Hematopoietic multipotent progenitor cell treated with erythropoietin and hydrocortisone succinate and interleukin-3 and kit ligand, for 8 days (in vitro differentiated cells): ENCODE measurements around the gene LCN6.
"Not testable (repeated sequence)": the region's sequence is repeated elsewhere in the genome, so short reads cannot be mapped to it uniquely, and the experiment has no call there.

Experiments used
- DNase-seq: peaks from one replicate; pipeline ENCODE4 v3.0.0-alpha.2; 2015

Gene LCN6

DNA sequence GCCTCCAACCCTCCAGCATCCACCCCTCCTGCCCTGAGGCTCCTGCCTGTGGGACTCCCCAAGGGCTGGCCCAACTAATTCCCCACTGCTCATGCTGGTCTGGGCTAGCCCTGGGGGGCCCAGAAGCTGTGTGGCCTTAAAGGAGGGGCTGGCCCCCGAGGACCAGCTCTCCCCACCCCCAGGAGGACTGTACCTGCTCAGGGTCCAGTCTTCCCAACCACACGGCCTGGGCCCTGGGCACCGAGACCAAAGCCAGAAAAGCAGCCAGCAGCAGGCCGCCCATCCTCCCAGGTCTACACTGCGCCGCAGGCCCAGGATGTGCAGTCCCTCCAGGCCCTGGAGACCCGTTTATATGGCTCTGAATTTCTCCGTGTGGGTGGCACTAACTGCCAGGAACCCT is at the start of gene LCN6:
LCN6 (minus strand) TSS at position 325 of the 400 bp plus-strand sequence; CDS start at position 283, 42 bp downstream.
- no peak for DNase-seq

GRCh38 chr9:136796775-136797347 is 48.5 kb upstream of the LCN6 start:
- not testable (repeated sequence) for DNase-seq

GRCh38 chr9:136796238-136796774 is 48.0 kb upstream of the LCN6 start, which contains the start of gene CCDC183:
Gene CCDC183 (plus strand): TSS chr9:136796338. CDS start chr9:136796398, 60 bp downstream.
- DNase-seq: no peak

DNA sequence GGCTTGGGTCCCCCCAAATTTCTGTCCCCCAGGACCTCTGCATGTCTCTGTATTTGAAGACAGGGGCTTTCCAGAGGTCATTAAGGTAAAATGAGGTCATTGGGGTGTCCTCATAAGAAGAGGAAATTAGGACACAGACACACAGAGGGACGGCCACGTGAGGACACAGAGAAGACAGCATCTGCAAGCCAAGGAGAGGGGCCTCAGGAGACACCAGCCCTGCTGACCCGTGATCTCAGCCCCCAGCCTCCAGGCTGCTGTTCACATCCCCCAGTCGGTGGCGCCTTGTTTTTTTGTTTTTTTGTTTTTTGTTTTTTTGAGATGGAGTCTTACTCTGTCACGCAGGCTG is 46.6 kb upstream of the LCN6 start:
- no peak for DNase-seq

DNA sequence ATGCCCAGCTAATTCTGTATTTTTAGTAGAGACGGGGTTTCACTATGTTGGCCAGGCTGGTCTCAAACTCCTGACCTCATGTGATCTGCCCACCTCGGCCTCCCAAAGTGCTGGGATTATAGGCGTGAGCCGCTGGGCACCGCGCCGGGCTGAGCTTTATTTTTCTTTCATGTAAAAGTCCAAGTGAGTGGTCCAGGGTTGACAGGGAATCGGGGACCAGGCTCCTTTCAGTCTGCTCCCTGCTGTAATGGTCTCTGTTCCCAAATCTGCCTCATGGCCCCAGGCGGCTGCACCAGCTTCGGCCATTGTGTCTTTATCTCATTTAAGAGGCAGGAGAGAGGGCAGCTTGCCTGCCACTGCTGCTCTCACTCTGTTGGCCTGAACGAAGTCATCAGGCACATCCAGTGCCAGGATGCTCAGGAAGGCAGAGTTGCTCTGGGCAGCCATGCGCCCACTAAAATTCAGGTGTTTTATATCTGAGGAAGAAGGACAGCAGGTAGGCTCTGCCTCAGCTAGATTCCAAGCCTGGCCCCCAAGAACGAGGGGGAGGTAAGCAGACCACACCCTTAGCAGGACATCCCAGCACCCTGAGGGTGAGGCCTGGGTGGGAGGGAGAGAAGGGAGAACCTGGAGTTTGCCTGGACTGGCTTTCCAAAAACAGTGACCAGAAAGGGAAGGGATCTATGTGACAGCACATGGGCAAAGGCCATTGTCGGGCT is 46.1 kb upstream of the LCN6 start:
- no peak for DNase-seq

DNA sequence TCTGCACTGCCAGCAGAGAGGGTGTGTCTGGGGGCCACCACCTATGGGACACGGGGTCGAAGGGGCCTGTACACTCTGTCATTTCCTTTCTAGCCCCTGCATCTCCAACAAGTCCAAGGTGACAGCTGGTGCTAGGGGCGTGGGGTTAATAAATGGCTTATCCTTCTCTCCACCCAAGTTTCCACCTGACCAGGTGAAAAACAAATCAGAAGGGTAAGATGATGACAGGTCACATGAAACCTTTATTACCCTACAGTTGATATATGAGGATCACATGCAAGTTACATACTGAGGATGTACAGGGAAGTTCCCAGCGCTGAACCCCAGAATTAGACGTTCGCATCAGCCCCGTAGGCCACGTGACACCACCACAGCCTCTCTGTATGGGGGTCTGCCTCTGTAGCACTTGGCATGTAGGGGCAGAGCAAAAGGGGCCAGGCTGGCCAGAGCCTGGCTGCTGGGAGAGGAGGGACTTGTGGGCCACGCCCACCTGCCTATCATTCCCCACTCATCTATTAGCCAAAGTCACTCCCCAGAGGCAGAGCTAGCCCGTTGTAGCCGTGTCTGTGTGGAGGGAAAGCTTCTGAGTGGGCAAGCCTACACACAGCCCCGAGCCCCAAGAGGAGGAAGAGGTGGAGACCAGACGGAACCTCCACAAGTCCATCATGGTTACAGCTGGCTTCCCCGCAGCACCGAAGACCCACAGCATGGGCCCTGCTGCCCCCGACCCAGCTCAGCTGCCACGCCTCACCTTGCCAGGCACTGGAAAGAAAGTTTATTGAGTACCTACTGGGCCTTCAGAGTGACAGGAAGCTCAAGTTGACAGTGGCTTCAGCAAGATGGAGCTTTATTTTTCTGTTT is 45.0 kb upstream of the LCN6 start:
- DNase-seq: peak; percentile 81

DNA sequence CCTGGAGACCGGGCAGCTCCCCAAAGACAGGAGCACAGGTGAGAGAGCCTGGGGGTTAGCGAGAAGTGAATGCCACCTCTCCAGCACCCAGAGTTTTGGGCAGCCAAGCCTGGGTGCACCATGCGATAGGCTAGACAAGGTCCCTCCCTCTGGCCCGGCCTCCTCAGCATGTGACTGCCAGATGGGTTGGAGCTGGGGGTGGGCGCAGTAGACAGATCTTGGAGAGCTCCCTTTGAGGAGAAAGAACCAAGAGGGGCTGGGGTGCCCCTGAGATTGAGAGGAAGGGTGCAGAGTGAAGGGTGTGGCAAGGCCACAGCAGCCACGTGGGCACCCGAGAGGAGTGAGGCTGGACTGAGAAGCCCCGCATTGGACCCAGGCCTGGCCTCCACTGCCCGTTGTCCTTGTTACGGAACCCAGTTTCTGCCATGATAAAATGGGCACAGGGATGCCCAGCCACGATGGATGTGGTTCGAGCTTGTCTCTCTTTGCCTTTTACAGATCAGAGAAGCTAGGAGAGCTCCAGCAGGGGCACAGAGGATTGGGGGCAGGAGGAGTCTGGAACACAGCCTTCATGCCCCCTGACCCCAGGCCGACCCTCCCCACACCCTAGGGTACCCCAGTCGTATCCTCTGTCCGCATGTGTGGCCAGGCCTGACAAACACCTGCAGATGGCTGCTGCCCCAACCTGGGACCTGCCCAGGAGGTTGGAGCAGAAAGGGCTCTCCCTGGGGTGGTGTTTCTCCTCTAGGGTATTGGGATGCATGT is 44.2 kb upstream of the LCN6 start:
- peak; percentile 66 for DNase-seq

- peak; percentile 69 for DNase-seq
Observed at GRCh38 chr9:136791516-136792276, 43.4 kb upstream of the LCN6 start.

- peak; percentile 99 for DNase-seq
Observed at GRCh38 chr9:136790640-136791515, 42.6 kb upstream of the LCN6 start, which contains the start of gene TMEM141. Gene TMEM141 (plus strand): TSS chr9:136791344. CDS start chr9:136791371, 27 bp downstream.

DNA sequence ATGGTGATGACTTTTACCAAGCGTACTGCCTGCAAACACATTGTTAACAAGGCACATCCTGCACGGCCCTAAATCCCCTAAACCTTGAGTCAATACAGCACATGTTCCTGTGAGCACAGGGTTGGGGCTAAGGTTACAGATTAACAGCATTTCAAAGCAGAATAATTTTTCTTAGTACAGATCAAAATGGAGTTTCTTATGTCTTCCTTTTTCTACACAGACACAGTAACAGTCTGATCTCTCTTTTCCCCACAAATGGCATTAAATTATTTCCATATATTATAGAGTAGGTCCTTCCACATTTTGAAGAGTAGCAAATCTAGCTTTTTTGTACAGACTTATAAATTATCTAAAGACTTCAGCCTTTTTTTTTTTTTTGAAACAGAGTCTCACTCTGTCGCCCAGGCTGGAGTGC is 41.2 kb upstream of the LCN6 start:
- peak; percentile 46 for DNase-seq

DNA sequence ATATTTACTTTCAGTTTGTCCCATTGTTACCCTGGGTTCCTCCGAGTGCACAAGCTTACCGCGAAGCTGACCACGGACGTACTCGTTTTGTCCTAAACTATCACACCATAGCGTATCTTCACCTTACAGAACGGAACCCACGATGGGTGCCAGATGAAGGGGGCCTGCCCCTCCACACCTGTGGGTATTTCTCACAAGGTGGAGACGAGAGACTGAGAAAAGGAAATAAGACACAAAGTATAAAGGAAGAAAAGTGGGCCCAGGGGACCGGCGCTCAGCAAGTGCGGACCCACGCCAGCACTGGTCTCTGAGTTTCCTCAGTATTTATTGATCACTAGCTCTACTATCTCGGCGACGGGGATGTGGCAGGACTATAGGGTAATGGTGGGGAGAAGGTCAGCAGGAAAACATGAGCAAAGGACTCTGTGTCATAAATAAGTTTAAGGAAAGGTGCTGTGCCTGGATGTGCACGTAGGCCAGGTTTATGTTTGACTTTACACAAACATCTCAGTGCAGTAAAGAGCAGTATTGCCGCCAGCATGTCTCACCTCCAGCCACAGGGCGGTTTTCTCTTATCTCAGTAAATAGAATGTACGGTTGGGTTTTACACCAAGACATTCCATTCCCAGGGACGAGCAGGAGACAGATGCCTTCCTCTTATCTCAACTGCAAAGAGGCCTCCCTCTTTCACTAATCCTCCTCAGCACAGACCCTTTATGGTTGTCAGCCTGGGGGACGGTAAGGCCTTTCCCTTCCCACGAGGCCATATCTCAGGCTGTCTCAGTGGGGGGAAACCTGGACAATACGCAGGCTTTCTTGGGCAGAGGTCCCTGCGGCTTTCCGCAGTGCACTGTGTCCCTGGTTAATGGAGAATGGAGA is 40.6 kb upstream of the LCN6 start:
- peak; percentile 80 for DNase-seq

DNA sequence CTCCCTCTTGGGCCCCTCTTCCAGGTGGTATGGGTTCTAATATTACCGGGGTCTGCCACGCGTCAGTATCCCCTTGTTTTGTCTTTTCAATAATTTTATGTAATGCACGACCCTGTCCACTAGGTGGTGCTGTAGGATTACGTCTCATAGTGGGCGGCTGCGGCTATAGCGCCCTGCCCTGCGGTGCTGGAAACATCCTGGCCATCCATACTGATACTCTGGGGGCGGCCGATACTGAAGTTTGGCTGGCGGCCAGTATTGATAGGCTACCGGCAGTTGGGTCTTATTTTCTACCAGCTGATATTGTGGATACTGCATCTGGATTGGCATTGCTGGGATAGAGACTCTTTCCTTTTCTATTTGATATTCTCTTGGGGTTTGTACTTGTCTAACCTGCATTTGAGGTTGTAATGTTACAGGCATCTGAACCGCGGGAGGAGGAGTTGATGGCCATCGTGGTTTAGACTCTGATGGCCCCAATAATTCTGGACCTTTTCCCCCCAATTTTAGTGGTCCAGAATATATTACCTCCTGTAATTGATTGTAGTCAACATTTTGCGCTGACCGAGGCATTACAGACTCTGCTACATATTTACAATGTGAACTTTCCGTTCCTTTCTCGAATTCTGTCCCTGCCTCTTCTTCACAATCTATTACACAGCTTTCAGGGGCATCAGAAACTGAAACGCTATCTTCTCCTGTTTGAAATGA is 39.5 kb upstream of the LCN6 start:
- DNase-seq: peak; percentile 92

GRCh38 chr9:136786983-136787382 is 38.7 kb upstream of the LCN6 start:
- DNase-seq: not testable (repeated sequence)

DNA sequence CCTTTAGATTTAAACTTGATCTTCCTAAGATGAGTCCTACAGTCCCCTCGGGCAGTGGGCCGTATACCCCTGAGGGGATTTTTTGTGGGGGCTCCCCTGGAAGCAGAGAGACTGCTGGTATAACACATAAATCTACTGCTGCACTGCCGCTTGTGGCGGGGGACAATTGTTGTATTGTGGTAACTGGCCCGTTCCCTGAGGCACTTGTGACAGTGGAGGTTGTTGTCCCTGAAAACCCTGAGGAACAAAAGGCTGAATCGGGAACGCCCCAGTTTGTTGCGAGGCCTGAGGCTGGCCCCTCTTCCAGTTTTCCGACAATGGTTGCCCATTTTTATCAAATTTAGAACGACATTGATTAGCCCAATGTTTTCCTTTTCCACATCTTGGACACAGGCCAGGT is 38.1 kb upstream of the LCN6 start:
- no peak for DNase-seq

GRCh38 chr9:136785565-136786355 is 37.4 kb upstream of the LCN6 start:
- peak; percentile 57 for DNase-seq

- peak; percentile 91 for DNase-seq
Observed at GRCh38 chr9:136784997-136785361, 36.7 kb upstream of the LCN6 start.

DNA sequence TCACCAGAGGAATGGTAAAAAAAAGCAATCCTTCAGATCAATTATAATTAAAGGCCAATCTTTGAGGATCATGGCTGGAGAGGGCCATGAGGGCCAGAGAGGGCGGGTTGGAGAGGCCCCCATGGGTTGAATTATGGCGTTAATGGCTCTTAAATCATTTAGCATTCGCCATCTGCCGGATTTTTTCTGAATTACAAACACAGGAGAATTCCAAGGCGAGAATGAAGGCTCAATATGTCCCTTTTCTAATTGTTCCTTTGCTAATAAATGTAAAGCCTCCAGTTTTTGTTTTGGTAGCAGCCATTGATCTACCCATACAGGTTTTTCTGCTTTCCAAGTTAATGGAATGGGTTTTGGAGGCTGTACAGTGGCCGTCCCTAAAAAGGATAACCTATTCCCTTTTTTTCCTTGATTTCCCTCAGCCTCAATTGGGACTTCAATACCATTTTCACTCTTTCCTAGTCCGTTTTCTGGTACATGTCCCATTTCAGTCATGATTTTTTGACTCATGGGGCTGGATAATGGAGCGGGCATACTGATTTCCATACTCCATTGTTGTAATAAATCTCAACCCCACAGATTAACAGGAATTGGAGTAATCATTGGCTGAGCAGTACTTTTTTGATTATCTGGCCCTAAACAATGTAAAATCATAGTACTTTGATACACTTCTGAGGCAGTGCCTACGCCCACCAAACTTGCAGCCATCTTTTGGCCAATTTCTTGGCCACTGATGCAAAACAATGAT is 36.1 kb upstream of the LCN6 start:
- DNase-seq: peak; percentile 75
